GM12878 (cell line): Measurements from ENCODE around the gene EIF4ENIF1. TPM values are rescaled to one million over a fixed set of nuclear protein-coding genes. Genes with fewer than 3 reads are reported as not detected.
"Not testable (repeated sequence)": the region's sequence is repeated elsewhere in the genome, so short reads cannot be mapped to it uniquely, and the experiment has no call there.

Experiments
- ATAC-seq: fragments of 200-7000 bp; cut with Tn5 transposase; 3 replicates; pipeline ENCODE4 v1.9.1; 2020; ENCODE audit warnings: mild to moderate bottlenecking, moderate library complexity
- BruUV-seq: library from RNA; stranded (reverse); fragments of 400-500 nt; replicated peaks from 2 replicates; lab custom pipeline; 2021; lab: Mats Ljungman, UMichigan
- CTCF ChIA-PET: fragments of 300-600 bp; sonication (Branson Sonifier 250); formaldehyde crosslinking; extraction: SDS; loops from one replicate; lab custom pipeline; 2021; ENCODE audit warnings: inconsistent platforms; lab: Yijun Ruan, JAX
- POLR2A ChIA-PET: fragments of 350-600 bp; formaldehyde crosslinking; extraction: SDS; loops from one replicate; lab custom pipeline; 2021; ENCODE audit warnings: inconsistent platforms; lab: Charles Lee
- RAD21 ChIA-PET: fragments of 300-600 bp; sonication (Branson Sonifier 250); formaldehyde crosslinking; loops from one replicate; lab custom pipeline; 2023; ENCODE audit warnings: antibody characterized with exemption; ENCODE audit not compliant: unreplicated experiment; lab: Charles Lee
- SMC1A ChIA-PET: fragments of 300-600 bp; sonication (Branson Sonifier 250); formaldehyde crosslinking; loops from one replicate; lab custom pipeline; 2023; ENCODE audit not compliant: unreplicated experiment, uncharacterized antibody; lab: Charles Lee
- DNase-seq: peaks from one replicate; pipeline ENCODE4 v3.0.0-alpha.2; 2011; ENCODE audit warnings: low read depth, low spot score
- FAIRE-seq: peaks from 3 replicates; lab custom pipeline; 2011; peaks lifted over from hg19 to GRCh38; lab: Jason Lieb, UNC
- H2AFZ ChIP-seq: 2 replicates; pipeline ENCODE4 v1.6.0; 2011; ENCODE audit warnings: low read depth, low read length, control low read depth; ENCODE audit not compliant: control insufficient read depth
- H3K27ac ChIP-seq: 2 replicates; pipeline ENCODE4 v1.5.1; 2011; ENCODE audit warnings: control low read depth; ENCODE audit not compliant: control insufficient read depth, insufficient read depth
- H3K27me3 ChIP-seq, 2 experiments: replicated peaks in 1 of 2; 2 replicates each; pipeline versions ENCODE4 v1.6.0 to v1.6.1; 2011; ENCODE audit warnings: low read length in 1 of 2; ENCODE audit not compliant: control insufficient read depth in 2 of 2, insufficient read depth in 2 of 2
- H3K36me3 ChIP-seq, 2 experiments: 2 replicates each; pipeline ENCODE4 v1.5.1; 2011; ENCODE audit warnings: low read length in 1 of 2; ENCODE audit not compliant: control insufficient read depth in 2 of 2, insufficient read depth in 2 of 2
- H3K4me1 ChIP-seq: 2 replicates; pipeline ENCODE4 v1.6.1; 2011; ENCODE audit warnings: mild to moderate bottlenecking, low read length, moderate library complexity, mixed read lengths; ENCODE audit not compliant: control insufficient read depth, insufficient read depth
- H3K4me2 ChIP-seq: 2 replicates; pipeline ENCODE4 v1.6.0; 2011; ENCODE audit warnings: control low read depth; ENCODE audit not compliant: control insufficient read depth, insufficient read depth
- H3K4me3 ChIP-seq: fragments of 200-600 bp; sonication (generic); 2 replicates; pipeline ENCODE4 v1.5.1; 2016
- H3K79me2 ChIP-seq: 2 replicates; pipeline ENCODE4 v1.6.0; 2011; ENCODE audit warnings: low read length; ENCODE audit not compliant: control insufficient read depth, insufficient read depth
- H3K9ac ChIP-seq: 2 replicates; pipeline ENCODE4 v1.8.0; 2011; ENCODE audit warnings: low read length, control low read depth, mixed read lengths; ENCODE audit not compliant: control insufficient read depth, insufficient read depth
- H3K9me3 ChIP-seq: replicated peaks from 3 replicates; pipeline ENCODE4 v1.5.1; 2011; ENCODE audit warnings: mild to moderate bottlenecking, low read length; ENCODE audit not compliant: control insufficient read depth, insufficient read depth
- H4K20me1 ChIP-seq: 2 replicates; pipeline ENCODE4 v1.6.0; 2011; ENCODE audit not compliant: control insufficient read depth, insufficient read depth
- CEBPB ChIP-seq, 2 experiments: fragments of 150-350 bp in 1 of 2; IDR thresholded peaks; 2 replicates each; pipeline ENCODE4 v1.6.1; 2012 to 2014; ENCODE audit warnings: low read depth in 2 of 2, low read length in 2 of 2, borderline replicate concordance in 1 of 2, inconsistent platforms in 1 of 2
- CHD4 ChIP-seq: fragments of 200-600 bp; sonication (generic); IDR thresholded peaks from 2 replicates; pipeline ENCODE4 v1.6.1; 2016; ENCODE audit warnings: mild to moderate bottlenecking
- EGR1 ChIP-seq, 2 experiments: IDR thresholded peaks; 1 replicate in 1 of 2; 2 replicates in 1 of 2; pipeline ENCODE4 v1.6.1; 2011 to 2012; ENCODE audit warnings: low read depth in 2 of 2, low read length in 2 of 2, borderline replicate concordance in 1 of 2, mild to moderate bottlenecking in 1 of 2, moderate library complexity in 1 of 2
- KDM1A ChIP-seq: fragments of 200-600 bp; sonication (generic); IDR thresholded peaks from 2 replicates; pipeline ENCODE4 v1.6.1; 2016; ENCODE audit warnings: borderline replicate concordance
- MTA2 ChIP-seq: fragments of 450-650 bp; IDR thresholded peaks from 2 replicates; pipeline ENCODE4 v1.6.1; 2016; ENCODE audit warnings: low read depth, mild to moderate bottlenecking, moderate library complexity
- NR2C1 ChIP-seq: fragments of 450-650 bp; IDR thresholded peaks from 2 replicates; pipeline ENCODE4 v1.6.1; 2017; ENCODE audit warnings: antibody characterized with exemption, mild to moderate bottlenecking, moderate library complexity
- NRF1 ChIP-seq: conservative IDR thresholded peaks from 2 replicates; pipeline ENCODE4 v1.6.1; 2011; ENCODE audit warnings: mild to moderate bottlenecking, low read depth, low read length, improper control_type of control experiment
- PAX5 ChIP-seq: IDR thresholded peaks from 2 replicates; pipeline ENCODE4 v1.6.1; 2011; ENCODE audit warnings: low read depth, low read length, borderline replicate concordance
- POU2F2 ChIP-seq: IDR thresholded peaks from 3 replicates; pipeline ENCODE4 v1.6.1; 2011; ENCODE audit warnings: low read depth, mild to moderate bottlenecking, low read length, borderline replicate concordance
- RUNX3 ChIP-seq: IDR thresholded peaks from 2 replicates; pipeline ENCODE4 v1.6.1; 2012; ENCODE audit warnings: low read length, inconsistent platforms
- SMAD5 ChIP-seq: IDR thresholded peaks from 2 replicates; pipeline ENCODE4 v1.6.1; 2016; ENCODE audit warnings: antibody characterized with exemption, low read depth
- SRF ChIP-seq, 2 experiments: IDR thresholded peaks; 2 replicates each; pipeline ENCODE4 v1.6.1; 2011; ENCODE audit warnings: low read depth in 2 of 2, low read length in 2 of 2, mild to moderate bottlenecking in 1 of 2, moderate library complexity in 1 of 2
- SUZ12 ChIP-seq: fragments of 200-600 bp; sonication (generic); IDR thresholded peaks from one replicate; pipeline ENCODE4 v1.6.1; 2018; ENCODE audit warnings: antibody characterized with exemption, mild to moderate bottlenecking; ENCODE audit not compliant: unreplicated experiment
- TCF3 ChIP-seq: IDR thresholded peaks from 2 replicates; pipeline ENCODE4 v1.6.1; 2012; ENCODE audit warnings: low read depth, mild to moderate bottlenecking, low read length, borderline replicate concordance; ENCODE audit not compliant: insufficient read depth
- ZNF384 ChIP-seq: IDR thresholded peaks from 2 replicates; pipeline ENCODE4 v1.6.1; 2012; ENCODE audit warnings: low read depth, mild to moderate bottlenecking, low read length, improper control_type of control experiment, borderline replicate concordance
- WGBS: methylation state at CpG from one replicate; pipeline ENCODE4 v1.1.6; 2016; ENCODE audit warnings: low lambda C conversion rate; ENCODE audit not compliant: insufficient replicate concordance, insufficient coverage; ENCODE audit errors: missing lambda C conversion rate; 5-methylcytosine and 5-hydroxymethylcytosine counted together
- in situ Hi-C: fragments of 300-500 bp; cut with MboI; formaldehyde crosslinking; loops from 9 replicates; pipeline ENCODE4 v1.14.3; 2018; ENCODE audit warnings: mixed read lengths
- intact Hi-C: fragments of 100-400 bp; cut with micrococcal nuclease; formaldehyde crosslinking; loops from one replicate; pipeline ENCODE4 v1.14.2; 2022; ENCODE audit not compliant: unreplicated experiment
- polyA plus RNA-seq, 11 experiments: library from polyadenylated mRNA; depleted of rRNA in 4 of 11; unstranded in 6 of 11; stranded (reverse) in 5 of 11; fragments of >200 nt; fragmentation: Nextera tagmentation in 4 of 11; fragmentation: Illumina TruSeq in 1 of 11; extraction: Ambion mirVana in 4 of 11; extraction: Trizol in 1 of 11; gene quantifications; 1 replicate in 1 of 11; 2 replicates in 10 of 11; pipeline versions ENCODE4 v1.2.1 to v1.2.3, GENCODE V29; 2011 to 2016; ENCODE audit warnings: inconsistent platforms in 2 of 11, missing spikeins in 2 of 11, low read depth in 1 of 11
- total RNA-seq, 4 experiments: library from RNA; depleted of rRNA in 3 of 4; stranded (reverse); fragments of >200 nt in 3 of 4; fragmentation: Illumina TruSeq in 1 of 4; extraction: Trizol in 1 of 4; gene quantifications; 2 replicates each; pipeline versions ENCODE4 v1.2.1 to v1.2.3, GENCODE V29; 2013 to 2021

The EIF4ENIF1 gene
- total and polyA plus RNA-seq, 10 of the 15 experiments (the other 5 are each of a cell fraction or from before 2014, with no cell fraction given) = 4.4 to 43.7 (median 24.4) TPM

DNA sequence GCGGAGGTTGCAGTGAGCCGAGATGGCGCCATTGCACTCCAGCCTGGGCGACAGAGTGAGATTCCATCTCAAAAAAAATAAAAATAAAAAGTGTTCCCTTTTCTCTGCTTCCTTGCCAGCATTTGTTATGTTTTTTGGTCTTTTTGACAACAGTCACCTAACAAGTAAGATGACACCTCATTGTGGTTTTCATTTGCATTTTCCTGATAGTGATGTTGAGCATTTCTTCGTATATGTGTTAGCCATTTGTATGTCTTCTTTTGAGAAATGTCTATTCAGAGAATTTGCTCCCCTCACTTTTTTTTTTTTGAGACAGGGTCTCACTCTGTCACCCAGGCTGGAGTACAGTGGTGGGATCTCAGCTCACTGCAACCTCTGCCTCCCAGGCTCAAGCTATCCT, 34.5 kb upstream of the EIF4ENIF1 start:
- H3K4me2 ChIP-seq, H3K27ac ChIP-seq, H3K27me3 ChIP-seq, H3K4me3 ChIP-seq, DNase-seq, SMC1A ChIA-PET, CTCF ChIA-PET, H3K9ac ChIP-seq, FAIRE-seq, RAD21 ChIA-PET, in situ Hi-C loops, BruUV-seq, H2AFZ ChIP-seq, intact Hi-C loops, H3K9me3 ChIP-seq, H3K4me1 ChIP-seq, H4K20me1 ChIP-seq, ATAC-seq: not testable (repeated sequence)
- H3K36me3 ChIP-seq = peaks cover 3 to 14% of the 10 kb centered on the region in 2 experiments
- peaks cover 17% of the 10 kb centered on the region for H3K79me2 ChIP-seq
- POLR2A ChIA-PET = interaction anchor here (0.7 to 4.3 kb wide), 3 partner anchors 9 to 16 kb away, joined by 3 to 19 read pairs (median 3); no protein-coding TSS in a partner anchor
- TF ChIP-seq RUNX3 (peak; percentile 59), POU2F2 (peak; percentile 48; the same call in 1 of the 3 replicates)
- 82% methylated on average over 5 of the region's 5 CpGs for WGBS

DNA sequence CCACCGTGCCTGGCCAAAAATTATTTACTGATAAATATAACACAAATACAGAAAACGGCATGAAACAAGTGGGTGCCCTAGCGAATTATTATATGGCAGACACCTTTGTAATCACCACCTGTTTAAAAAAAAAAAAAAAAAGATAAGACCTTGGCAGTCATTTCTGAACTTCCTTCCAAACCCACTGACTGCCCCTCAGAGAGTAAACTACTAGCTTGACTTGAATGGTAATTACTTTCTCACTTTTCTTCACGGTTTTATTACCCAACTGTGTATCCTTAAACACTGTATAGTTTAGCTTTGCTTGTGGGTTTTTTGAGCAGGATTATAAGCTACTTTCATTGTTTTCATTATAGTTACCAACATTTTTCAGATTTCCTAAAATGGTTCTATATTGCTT, 30.4 kb upstream of the EIF4ENIF1 start:
- 7% methylated on average over 4 of the region's 4 CpGs for WGBS
- SMC1A ChIA-PET = interaction anchor here (1.0 to 3.6 kb wide), 8 partner anchors 8 to 91 kb away, joined by 3 to 16 read pairs (median 4); no protein-coding TSS in a partner anchor
- in situ Hi-C loops = no loop called here
- H2AFZ ChIP-seq = no peak overlapping the region
- no peaks in the 10 kb centered on the region for H3K4me1 ChIP-seq
- CTCF ChIA-PET = interaction anchor here (0.6 to 1.1 kb wide), 4 partner anchors 11 to 42 kb away, joined by 3 to 4 read pairs (median 3); no protein-coding TSS in a partner anchor
- no peaks in the 10 kb centered on the region; the same call in 2 of the 3 replicates for H3K9me3 ChIP-seq
- H3K9ac ChIP-seq = no peak overlapping the region
- DNase-seq (no peak), ATAC-seq (peak; percentile 71), FAIRE-seq (no peak)
- H4K20me1 ChIP-seq = no peaks in the 10 kb centered on the region
- peaks cover 4 to 12% of the 10 kb centered on the region in 2 experiments for H3K36me3 ChIP-seq
- peak overlapping the region; percentile 13; the same call in 1 of the 2 replicates for H3K4me2 ChIP-seq
- intact Hi-C loops = no loop called here
- no TSS peak for BruUV-seq
- POLR2A ChIA-PET = interaction anchor here (0.6 to 1.0 kb wide), 3 partner anchors 17 to 27 kb away, joined by 3 to 5 read pairs (median 5); no protein-coding TSS in a partner anchor
- H3K4me3 ChIP-seq = no peak overlapping the region
- no peaks in the 10 kb centered on the region for H3K27me3 ChIP-seq
- no peak overlapping the region; the same call in 1 of the 2 replicates for H3K27ac ChIP-seq
- RAD21 ChIA-PET = interaction anchor here (0.6 to 1.5 kb wide), 6 partner anchors 10 to 43 kb away, joined by 3 to 4 read pairs (median 3); no protein-coding TSS in a partner anchor
- H3K79me2 ChIP-seq = peaks cover 11% of the 10 kb centered on the region
- TF ChIP-seq SUZ12 (no peak), KDM1A (no peak), PAX5 (no peak), NRF1 (no peak), RUNX3 (peak; percentile 51), EGR1 (IDR thresholded peaks at IDR 0.05; ENCODE audit: borderline replicate concordance in 1 of 2, low read depth in 2 of 2, low read length in 2 of 2) (no peak), CHD4 (no peak), NR2C1 (no peak), CEBPB (IDR thresholded peaks at IDR 0.05; ENCODE audit: borderline replicate concordance in 1 of 2, low read depth in 2 of 2, low read length in 2 of 2) (no peak), ZNF384 (peak; percentile 67; the same call in 1 of the 2 replicates), MTA2 (0 out of 2 replicates have a peak, but pooled peaks have one; percentile 13), SMAD5 (no peak), SRF (IDR thresholded peaks at IDR 0.05; ENCODE audit: low read depth in 2 of 2, low read length in 2 of 2) (no peak), TCF3 (no peak)
